HG03571 (cell line): ENCODE data around the gene ZNF230.

Source experiments
- ATAC-seq: cut with Tn5 transposase; IDR thresholded peaks from one replicate; pipeline ENCODE4 v1.9.1; 2021; ENCODE audit not compliant: unreplicated experiment

The ZNF230 gene

GRCh38 chr19:44002566-44003460 is at the start of gene ZNF230:
Gene ZNF230, plus strand, starts transcription at chr19:44002957. Its CDS starts 4,122 bp downstream, at chr19:44007079.
- ATAC-seq = peak; percentile 88

GRCh38 chr19:43956827-43957226 is 45.9 kb upstream of the ZNF230 start:
- ATAC-seq = no peak

- ATAC-seq = no peak
Observed at GRCh38 chr19:43957891-43958290, 44.9 kb upstream of the ZNF230 start.

GRCh38 chr19:43960411-43960810 is 42.3 kb upstream of the ZNF230 start:
- ATAC-seq = no peak

- ATAC-seq = no peak
Observed at GRCh38 chr19:43966079-43966694, 36.6 kb upstream of the ZNF230 start.

- no peak for ATAC-seq
Observed at GRCh38 chr19:43976732-43977131, 26.0 kb upstream of the ZNF230 start.

GRCh38 chr19:43983544-43983911 is 19.2 kb upstream of the ZNF230 start:
- ATAC-seq = no peak

- ATAC-seq = peak; percentile 71
Observed at GRCh38 chr19:43983912-43984686, 18.7 kb upstream of the ZNF230 start, which contains the start of gene ZNF155. Gene ZNF155, plus strand, starts transcription at chr19:43984188. Its CDS starts 4,356 bp downstream, at chr19:43988544.

GRCh38 chr19:43984687-43985000 is 18.1 kb upstream of the ZNF230 start:
- ATAC-seq = no peak

GRCh38 chr19:43997631-43998290 is 5.0 kb upstream of the ZNF230 start:
- ATAC-seq = no peak

GRCh38 chr19:44002212-44002565 is 568 bp upstream of the ZNF230 start:
- no peak for ATAC-seq

GRCh38 chr19:44003461-44004009 is 778 bp downstream of the ZNF230 start:
- ATAC-seq = no peak

- no peak for ATAC-seq
Observed at GRCh38 chr19:44005973-44006372, 3.2 kb downstream of the ZNF230 start.

GRCh38 chr19:44007473-44007872 is 4.7 kb downstream of the ZNF230 start:
- no peak for ATAC-seq

- ATAC-seq = no peak
Observed at GRCh38 chr19:44010468-44010867, 7.7 kb downstream of the ZNF230 start.

GRCh38 chr19:44019498-44019897 is 16.7 kb downstream of the ZNF230 start:
- no peak for ATAC-seq

GRCh38 chr19:44021221-44021620 is 18.5 kb downstream of the ZNF230 start:
- ATAC-seq = no peak

- ATAC-seq = no peak
Observed at GRCh38 chr19:44024900-44025216, 22.1 kb downstream of the ZNF230 start.

- peak; percentile 89 for ATAC-seq
Observed at GRCh38 chr19:44025217-44025936, 22.6 kb downstream of the ZNF230 start, which contains the start of gene ZNF222. Gene ZNF222, plus strand, starts transcription at chr19:44025379. Its CDS starts 58 bp downstream, at chr19:44025437.

- no peak for ATAC-seq
Observed at GRCh38 chr19:44026622-44027021, 23.9 kb downstream of the ZNF230 start.
